Ramos (cell line): ENCODE data around the gene C11orf21.

Experiments
- in situ Hi-C: fragments of 300-500 bp; cut with MboI; formaldehyde crosslinking; loops from one replicate; pipeline ENCODE4 v1.14.3; 2022; ENCODE audit warnings: low sequenced_read_pairs; ENCODE audit not compliant: unreplicated experiment

The C11orf21 gene

DNA sequence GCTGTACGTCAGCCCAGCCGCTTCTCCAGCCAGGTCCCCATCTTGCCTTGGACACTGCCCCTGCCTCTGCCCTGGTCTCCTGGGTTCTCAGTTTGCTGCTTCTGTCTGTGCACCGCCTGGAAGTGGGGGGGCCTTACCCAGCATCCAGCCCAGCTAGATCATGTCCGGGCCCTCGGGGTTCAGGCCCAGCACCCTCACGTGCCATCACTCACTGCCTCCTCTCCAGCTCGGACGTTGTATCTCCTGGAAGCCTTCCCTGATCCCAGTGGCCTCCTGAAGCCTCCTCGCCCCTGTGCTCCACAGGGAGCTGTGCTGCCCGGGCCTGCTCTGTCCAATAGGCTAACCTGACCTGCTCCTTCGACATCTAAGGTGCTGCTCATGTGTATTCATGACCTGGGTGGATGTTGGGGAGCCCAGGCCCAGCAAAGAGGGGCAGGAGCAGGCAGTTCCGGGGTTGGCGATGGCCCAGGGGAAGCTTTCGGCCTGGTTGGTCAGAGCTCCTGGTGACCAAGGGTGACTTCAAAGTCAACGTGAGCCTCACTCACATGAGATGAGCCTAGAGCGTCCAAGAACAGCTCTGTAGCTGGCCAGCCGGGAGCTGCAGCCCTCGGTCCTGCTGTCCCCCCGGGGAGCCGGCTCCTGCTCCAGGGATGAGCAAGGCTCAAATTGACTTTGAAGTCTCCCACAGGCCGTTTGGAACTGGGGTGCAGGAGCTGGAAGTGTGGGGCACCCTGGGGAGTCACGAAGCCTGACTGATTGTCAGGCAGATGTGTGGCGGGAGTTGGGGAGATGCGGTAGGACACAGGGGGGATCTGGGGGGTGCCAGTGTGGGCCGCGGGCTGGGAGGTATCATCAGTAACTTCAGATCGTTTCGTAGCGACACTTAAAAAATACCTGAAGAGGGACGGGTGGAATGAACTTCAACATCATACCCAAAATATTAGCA is 26.1 kb downstream of the C11orf21 start:
- in situ Hi-C loops: no loop called here

DNA sequence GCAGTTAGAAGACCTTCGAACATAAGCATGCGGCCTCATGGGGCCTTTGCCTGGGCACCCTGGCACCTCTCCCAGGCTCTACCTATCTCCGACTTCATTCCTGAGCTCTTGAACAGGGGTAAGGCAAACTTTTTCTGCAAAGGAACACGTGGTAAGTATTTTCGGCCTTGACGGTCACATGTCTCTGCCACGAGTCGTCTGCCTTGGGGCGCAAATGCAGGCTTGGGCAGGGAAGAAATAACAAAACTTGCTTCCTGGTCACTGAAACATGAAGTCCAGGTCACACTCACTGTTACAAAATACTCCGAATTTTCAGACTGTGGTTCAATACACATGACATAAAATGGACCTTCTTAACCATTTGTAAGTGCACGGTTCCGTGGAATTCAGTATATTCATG is 27.9 kb downstream of the C11orf21 start:
- in situ Hi-C loops: no loop called here

DNA sequence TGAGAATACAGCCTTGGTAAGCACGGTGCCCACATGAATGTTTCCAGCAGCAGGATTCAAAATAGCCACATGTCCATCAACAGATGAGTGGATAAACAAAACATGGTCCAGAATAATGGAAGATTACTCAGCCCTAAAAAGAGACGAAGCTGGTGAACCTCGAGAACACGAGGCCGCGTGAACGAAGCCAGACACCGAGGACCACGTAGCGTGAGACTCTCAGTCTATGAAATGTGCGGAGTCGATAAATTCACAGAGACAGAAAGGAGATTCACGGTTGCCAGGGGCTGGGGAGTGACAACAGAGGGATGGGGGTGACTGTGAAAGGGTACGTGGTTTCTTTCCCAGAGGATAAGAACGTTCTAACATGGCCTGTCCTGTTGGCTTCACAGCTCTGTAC is 28.4 kb downstream of the C11orf21 start:
- in situ Hi-C loops: no loop called here

- in situ Hi-C loops: no loop called here
These were observed 28.8 kb downstream of the C11orf21 start for GRCh38 chr11:2272946-2273280.

DNA sequence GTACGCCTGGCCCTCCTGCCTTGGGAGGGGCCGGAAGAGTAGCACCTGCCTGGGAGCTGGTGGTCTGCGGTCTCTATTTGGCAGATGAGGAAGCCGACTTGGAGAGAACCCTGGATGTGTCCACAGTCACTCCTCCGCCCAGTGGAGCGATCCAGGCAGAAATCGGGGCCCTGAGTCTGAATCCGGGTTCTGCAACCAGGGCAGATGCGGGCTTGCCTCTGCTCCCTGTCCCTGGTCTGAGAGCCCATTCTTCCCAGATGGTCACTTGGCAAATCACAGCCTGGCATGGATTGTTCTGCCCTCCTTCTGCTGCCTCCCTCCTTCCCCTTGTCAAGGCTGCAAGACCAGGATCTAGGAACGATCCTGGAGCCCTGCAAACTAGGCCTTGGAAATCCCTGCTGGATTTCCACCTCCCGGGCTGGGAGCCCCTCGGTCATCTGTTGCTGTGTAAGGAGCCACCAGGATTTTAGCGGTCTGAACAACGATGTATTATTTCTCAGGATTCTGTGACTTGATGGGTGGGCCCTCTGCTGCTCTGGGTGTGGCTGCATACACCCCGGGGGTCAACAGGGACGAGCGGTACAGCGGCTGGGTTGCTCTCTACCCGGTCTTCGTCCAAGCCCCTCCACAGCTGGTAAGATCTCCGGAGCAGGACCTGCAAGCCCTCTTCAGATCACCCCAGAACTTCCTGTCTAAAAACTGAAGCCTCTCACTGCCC is 29.3 kb downstream of the C11orf21 start:
- in situ Hi-C loops: no loop called here

DNA sequence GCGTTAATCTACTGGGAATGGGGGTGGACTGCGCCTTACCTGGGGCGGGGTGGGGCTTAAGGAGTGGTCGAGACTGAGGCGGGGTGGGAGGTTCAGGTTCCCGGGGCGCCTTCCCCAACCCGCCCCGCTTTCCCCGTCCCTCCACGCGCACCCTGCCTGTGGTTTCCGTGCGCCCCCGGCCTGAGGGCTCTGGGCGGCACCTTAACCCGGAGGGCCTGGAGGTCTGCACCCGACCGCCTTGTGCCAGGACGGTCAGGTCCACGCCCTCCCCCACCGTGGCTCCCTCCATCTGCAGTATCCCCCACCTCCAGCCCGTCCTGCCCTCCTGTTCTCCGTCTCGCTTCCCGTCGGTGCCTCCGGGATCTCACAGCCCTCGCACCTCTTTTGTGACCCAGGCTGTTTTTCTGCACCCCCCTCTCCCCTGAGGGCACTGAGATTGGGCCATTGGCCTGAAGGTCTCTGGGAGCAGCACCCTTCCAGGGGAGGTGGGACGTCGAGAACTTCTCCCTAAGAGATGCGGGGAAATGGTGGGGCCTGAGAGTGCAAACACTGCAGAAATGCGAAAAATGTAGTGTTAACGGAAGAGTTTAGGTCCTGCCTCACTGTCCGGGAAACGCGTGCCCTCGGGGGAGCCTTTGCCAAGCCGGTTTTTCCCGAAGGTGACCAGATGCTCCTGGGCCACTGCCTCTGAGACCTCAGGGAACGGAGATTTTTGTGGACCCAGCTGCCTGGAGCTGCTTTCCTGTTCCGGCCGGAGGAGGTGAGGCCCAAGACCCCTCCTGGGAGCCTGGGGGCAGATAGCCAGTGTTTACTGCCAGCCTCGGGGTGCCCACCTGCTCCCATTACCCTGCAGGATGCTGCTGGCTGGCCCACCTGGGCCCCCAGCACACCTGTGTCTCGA is 30.1 kb downstream of the C11orf21 start:
- in situ Hi-C loops: no loop called here

- in situ Hi-C loops: no loop called here
These were observed 30.7 kb downstream of the C11orf21 start for GRCh38 chr11:2271077-2271326.

- in situ Hi-C loops: no loop called here
These were observed 31.2 kb downstream of the C11orf21 start, which contains the start of gene ASCL2 for GRCh38 chr11:2270322-2271076. Gene ASCL2, minus strand, starts transcription at chr11:2270588. Its CDS starts 256 bp downstream, at chr11:2270332.

DNA sequence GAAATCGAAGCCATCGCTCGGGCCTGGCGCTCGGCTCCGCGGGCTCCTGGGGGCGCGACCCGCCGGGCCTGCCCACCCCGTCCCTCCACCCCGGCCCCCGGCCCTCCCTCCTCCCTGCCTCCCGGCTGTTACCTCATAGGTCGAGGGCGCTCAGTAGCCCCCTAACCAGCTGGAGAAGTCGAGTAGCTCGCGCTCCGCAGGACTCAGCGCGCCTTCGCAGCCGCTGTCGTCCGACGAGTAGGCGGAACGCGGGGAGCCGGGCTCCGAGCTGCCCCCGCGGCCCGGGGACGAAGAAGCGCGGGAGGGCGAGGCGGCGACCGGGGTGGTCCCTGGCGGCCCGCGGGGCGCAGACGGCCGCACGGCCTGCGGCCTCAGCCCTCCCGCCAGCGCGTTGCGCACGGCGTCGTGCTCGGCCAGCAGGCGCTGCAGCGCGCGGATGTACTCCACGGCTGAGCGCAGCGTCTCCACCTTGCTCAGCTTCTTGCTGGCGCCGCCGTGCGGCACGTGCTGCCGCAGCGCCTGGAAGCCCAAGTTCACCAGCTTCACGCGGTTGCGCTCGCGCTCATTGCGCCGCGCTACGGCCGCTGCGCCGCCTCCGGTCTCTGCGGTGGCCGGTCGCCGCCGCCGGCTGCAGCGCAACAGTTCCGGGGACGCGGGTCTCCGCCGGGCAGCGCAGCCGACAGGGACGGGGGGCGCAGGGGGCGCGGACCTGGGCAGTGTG is 32.0 kb downstream of the C11orf21 start:
- in situ Hi-C loops: no loop called here

- in situ Hi-C loops: no loop called here
These were observed 32.8 kb downstream of the C11orf21 start for GRCh38 chr11:2268729-2269600.

GRCh38 chr11:2267851-2268728 is 33.6 kb downstream of the C11orf21 start:
- in situ Hi-C loops: no loop called here

DNA sequence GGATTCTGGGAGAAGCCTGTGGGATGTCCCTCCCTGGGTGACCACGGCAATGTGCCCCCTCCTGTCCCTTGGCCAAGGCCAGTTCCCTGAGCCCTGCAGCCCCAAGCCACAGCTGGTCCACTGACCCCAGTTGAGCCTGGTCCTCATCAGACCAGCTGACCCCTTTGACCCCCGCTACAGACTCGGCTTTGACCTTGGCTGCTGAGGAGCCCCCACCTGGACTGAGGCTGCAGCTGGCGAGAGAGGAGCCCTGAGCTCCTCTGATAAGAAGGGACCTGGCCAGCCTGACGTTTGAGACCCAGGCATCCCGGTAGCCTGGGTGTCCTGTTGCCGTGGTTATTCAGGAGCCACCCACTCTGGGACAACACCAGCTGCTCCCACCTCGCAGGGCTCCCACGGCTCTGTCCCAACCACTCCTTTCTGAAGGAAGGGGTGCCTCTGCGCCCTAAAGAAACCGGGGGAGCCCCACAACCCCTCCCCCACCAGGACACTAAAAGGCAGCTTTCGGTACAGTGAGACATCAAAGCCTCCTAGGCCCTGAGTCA is 34.3 kb downstream of the C11orf21 start:
- in situ Hi-C loops: no loop called here

GRCh38 chr11:2266586-2267305 is 35.0 kb downstream of the C11orf21 start:
- in situ Hi-C loops: no loop called here

DNA sequence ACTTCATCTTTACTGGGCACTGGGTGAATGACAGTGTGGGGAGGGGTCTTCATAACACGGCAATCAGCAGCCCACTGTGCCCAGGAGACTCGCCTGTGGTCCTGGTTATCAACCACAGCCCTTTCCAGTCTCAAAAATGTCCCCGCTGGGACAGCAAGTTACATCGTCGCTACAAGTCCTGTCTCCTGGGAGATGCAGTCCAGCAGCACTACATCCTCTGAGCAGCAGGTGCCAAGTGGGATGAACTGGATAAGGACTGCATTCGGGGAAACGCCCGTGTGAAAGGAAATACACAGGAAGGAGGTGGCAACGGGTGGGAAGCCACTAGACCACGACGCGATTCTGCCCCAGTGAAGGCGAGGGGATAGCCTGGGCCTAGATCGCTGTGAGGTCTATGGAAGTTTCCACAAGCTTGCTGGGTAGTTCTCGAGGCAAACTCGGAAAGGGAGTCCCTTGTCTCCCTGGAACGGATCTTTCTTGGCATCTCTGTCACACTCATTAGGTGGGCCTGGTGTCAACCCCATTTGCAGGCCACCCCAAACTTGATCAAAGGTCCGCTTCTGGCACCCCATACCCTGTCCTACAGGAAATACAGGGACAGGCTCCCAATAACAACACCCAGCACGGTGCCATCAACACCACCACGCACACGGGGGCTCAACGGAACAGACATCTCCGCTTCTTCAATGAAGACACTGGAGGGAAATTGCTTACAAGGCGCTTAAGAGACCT is 35.7 kb downstream of the C11orf21 start:
- in situ Hi-C loops: no loop called here

GRCh38 chr11:2265396-2265795 is 36.3 kb downstream of the C11orf21 start:
- in situ Hi-C loops: no loop called here
